ENCODE results near the gene APIP.

GRCh38 chr11:34959770-34960169 is 43.6 kb upstream of the APIP start:
- TF ChIP-seq GABPA (IDR thresholded peaks at IDR 0.05; ENCODE audit: low read depth) (no peak), ATF2 (IDR thresholded peaks at IDR 0.05; ENCODE audit: low read length) (no peak), NRF1 (conservative IDR thresholded peaks at IDR 0.05; ENCODE audit: low read depth, low read length) (no peak), RAD21 (IDR thresholded peaks at IDR 0.05; ENCODE audit: insufficient read depth, low read depth, low read length) (no peak), EZH2 (IDR thresholded peaks at IDR 0.05; ENCODE audit: borderline replicate concordance, control insufficient read depth, low read depth, low read length) (no peak), POLR2A (IDR thresholded peaks at IDR 0.05; ENCODE audit: low read depth, low read length) (no peak), SUZ12 (IDR thresholded peaks at IDR 0.05; ENCODE audit: unreplicated experiment) (no peak), CEBPB (IDR thresholded peaks at IDR 0.05; ENCODE audit: borderline replicate concordance in 1 of 2, low read depth in 2 of 2, low read length in 2 of 2) (no peak), MXI1 (IDR thresholded peaks at IDR 0.05; ENCODE audit: low read depth, low read length) (no peak), TAF1 (IDR thresholded peaks at IDR 0.05; ENCODE audit: borderline replicate concordance, low read depth, low read length) (no peak), EP300 (IDR thresholded peaks at IDR 0.05; ENCODE audit: borderline replicate concordance in 1 of 2, control insufficient read depth in 1 of 2, low read depth in 2 of 2, low read length in 2 of 2) (no peak)
- TF ChIP-seq, protein P1, sequence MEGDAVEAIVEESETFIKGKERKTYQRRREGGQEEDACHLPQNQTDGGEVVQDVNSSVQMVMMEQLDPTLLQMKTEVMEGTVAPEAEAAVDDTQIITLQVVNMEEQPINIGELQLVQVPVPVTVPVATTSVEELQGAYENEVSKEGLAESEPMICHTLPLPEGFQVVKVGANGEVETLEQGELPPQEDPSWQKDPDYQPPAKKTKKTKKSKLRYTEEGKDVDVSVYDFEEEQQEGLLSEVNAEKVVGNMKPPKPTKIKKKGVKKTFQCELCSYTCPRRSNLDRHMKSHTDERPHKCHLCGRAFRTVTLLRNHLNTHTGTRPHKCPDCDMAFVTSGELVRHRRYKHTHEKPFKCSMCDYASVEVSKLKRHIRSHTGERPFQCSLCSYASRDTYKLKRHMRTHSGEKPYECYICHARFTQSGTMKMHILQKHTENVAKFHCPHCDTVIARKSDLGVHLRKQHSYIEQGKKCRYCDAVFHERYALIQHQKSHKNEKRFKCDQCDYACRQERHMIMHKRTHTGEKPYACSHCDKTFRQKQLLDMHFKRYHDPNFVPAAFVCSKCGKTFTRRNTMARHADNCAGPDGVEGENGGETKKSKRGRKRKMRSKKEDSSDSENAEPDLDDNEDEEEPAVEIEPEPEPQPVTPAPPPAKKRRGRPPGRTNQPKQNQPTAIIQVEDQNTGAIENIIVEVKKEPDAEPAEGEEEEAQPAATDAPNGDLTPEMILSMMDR (IDR thresholded peaks at IDR 0.05 in 2 of 3, conservative IDR thresholded peaks at IDR 0.05 in 1 of 3; ENCODE audit: control insufficient read depth in 2 of 3, extremely low read depth in 1 of 3, insufficient read depth in 1 of 3, low read depth in 3 of 3, low read length in 3 of 3) = no peak
